ENCODE results near the gene OR10A4.
"Not testable (repeated sequence)": the region's sequence is repeated elsewhere in the genome, so short reads cannot be mapped to it uniquely, and the experiment has no call there.

Gene OR10A4

DNA sequence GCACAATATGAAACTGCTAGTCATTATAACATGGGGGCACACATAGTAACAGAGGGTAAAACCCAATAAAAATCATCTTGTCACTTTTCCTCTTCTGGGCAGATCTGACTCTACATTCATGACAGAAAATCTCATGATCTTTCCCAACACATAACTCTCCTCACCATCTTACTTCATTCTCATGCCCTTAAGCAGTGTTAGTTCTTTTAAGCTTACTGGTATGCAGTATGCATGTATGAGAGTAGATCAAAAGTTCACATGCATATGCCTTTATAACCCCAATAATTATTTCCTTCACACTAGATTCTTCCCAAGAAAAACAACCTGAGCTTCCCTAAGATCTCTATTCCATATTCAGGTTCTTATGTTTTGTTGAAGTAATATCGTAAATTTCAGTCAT is 5.1 kb upstream of the OR10A4 start:
- H3K4me1 ChIP-seq (ENCODE audit: insufficient read depth, low read length): no peaks in the 10 kb centered on the region
- no peak overlapping the region for H3K4me3 ChIP-seq (ENCODE audit: low read length)
- no peak overlapping the region for H2AFZ ChIP-seq (ENCODE audit: low read depth, low read length)
- no peaks in the 10 kb centered on the region for H3K36me3 ChIP-seq (ENCODE audit: insufficient read depth, low read length)
- H3K9me3 ChIP-seq (ENCODE audit: low read length): no peaks in the 10 kb centered on the region
- no peaks in the 10 kb centered on the region for H3K27me3 ChIP-seq (ENCODE audit: insufficient read depth, low read length)

DNA sequence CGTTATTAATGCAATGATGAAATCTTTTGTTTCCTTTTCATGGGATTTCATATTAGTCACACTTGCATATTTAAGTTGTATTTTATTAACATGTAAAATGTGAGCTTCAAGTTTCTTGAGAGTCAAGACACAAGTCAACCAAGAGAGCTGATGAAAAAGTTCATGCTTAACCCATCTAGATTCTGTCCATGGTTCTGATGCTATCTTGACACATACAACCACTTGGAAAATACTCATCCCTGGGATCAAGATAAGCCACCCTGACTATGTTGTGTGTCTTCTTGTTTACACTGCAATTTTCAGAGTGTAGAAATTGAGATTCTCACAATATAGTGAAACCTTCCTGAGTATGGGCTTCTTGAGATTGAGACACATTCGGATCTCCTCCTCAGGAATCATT is 664 bp upstream of the OR10A4 start:
- Histone ChIP-seq H3K4me1 (ENCODE audit: insufficient read depth, low read length) (no peaks in the 10 kb centered on the region), H3K36me3 (ENCODE audit: insufficient read depth, low read length) (no peaks in the 10 kb centered on the region), H3K9me3 (ENCODE audit: low read length) (no peaks in the 10 kb centered on the region), H3K27me3 (ENCODE audit: insufficient read depth, low read length) (no peaks in the 10 kb centered on the region), H2AFZ (ENCODE audit: low read depth, low read length) (no peak overlapping the region), H3K4me3 (ENCODE audit: low read length) (no peak overlapping the region)

DNA sequence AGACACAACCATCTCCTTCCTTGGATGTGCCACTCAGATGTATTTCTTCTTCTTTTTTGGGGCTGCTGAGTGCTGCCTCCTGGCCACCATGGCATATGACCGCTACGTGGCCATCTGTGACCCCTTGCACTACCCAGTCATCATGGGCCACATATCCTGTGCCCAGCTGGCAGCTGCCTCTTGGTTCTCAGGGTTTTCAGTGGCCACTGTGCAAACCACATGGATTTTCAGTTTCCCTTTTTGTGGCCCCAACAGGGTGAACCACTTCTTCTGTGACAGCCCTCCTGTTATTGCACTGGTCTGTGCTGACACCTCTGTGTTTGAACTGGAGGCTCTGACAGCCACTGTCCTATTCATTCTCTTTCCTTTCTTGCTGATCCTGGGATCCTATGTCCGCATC is 489 bp downstream of the OR10A4 start:
- no peak overlapping the region for H3K4me3 ChIP-seq (ENCODE audit: low read length)
- no peak overlapping the region for H2AFZ ChIP-seq (ENCODE audit: low read depth, low read length)
- H3K4me1 ChIP-seq (ENCODE audit: insufficient read depth, low read length): no peaks in the 10 kb centered on the region
- no peaks in the 10 kb centered on the region for H3K36me3 ChIP-seq (ENCODE audit: insufficient read depth, low read length)
- no peaks in the 10 kb centered on the region for H3K9me3 ChIP-seq (ENCODE audit: low read length)
- no peaks in the 10 kb centered on the region for H3K27me3 ChIP-seq (ENCODE audit: insufficient read depth, low read length)

DNA sequence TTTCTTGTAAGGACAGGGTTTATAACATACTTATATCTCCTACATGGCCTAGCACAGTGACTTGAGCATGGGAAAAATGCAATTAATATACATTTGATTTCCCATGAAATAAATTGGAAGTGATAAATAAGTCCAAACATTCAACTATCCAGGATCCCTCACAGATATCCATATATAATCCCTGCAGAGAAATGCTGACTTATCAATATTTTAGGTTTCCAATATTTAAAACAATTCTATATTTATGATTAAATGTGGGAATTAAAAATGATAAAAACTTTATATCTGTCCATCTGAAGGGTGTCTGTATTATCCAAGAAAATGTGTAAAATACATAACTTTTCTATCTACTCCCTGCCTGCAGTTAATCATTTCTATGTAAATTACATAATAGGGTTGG is 6.3 kb downstream of the OR10A4 start:
- H2AFZ ChIP-seq (ENCODE audit: low read depth, low read length): no peak overlapping the region
- no peak overlapping the region for H3K4me3 ChIP-seq (ENCODE audit: low read length)
- no peaks in the 10 kb centered on the region for H3K27me3 ChIP-seq (ENCODE audit: insufficient read depth, low read length)
- no peaks in the 10 kb centered on the region for H3K9me3 ChIP-seq (ENCODE audit: low read length)
- H3K36me3 ChIP-seq (ENCODE audit: insufficient read depth, low read length): no peaks in the 10 kb centered on the region
- no peaks in the 10 kb centered on the region for H3K4me1 ChIP-seq (ENCODE audit: insufficient read depth, low read length)

- H3K27me3 ChIP-seq (ENCODE audit: insufficient read depth, low read length); H3K9me3 ChIP-seq (ENCODE audit: low read length); H2AFZ ChIP-seq (ENCODE audit: low read depth, low read length); H3K4me3 ChIP-seq (ENCODE audit: low read length); H3K4me1 ChIP-seq (ENCODE audit: insufficient read depth, low read length); H3K36me3 ChIP-seq (ENCODE audit: insufficient read depth, low read length): not testable (repeated sequence)
Measured at GRCh38 chr11:6887711-6888110, 11.3 kb downstream of the OR10A4 start.

- Histone ChIP-seq H2AFZ (ENCODE audit: low read depth, low read length) (no peak overlapping the region), H3K4me3 (ENCODE audit: low read length) (no peak overlapping the region), H3K9me3 (ENCODE audit: low read length) (no peaks in the 10 kb centered on the region), H3K4me1 (ENCODE audit: insufficient read depth, low read length) (no peaks in the 10 kb centered on the region), H3K27me3 (ENCODE audit: insufficient read depth, low read length) (no peaks in the 10 kb centered on the region), H3K36me3 (ENCODE audit: insufficient read depth, low read length) (no peaks in the 10 kb centered on the region)
Measured at GRCh38 chr11:6888830-6889229, 12.4 kb downstream of the OR10A4 start.

- Histone ChIP-seq H3K9me3 (ENCODE audit: low read length) (no peaks in the 10 kb centered on the region), H3K27me3 (ENCODE audit: insufficient read depth, low read length) (no peaks in the 10 kb centered on the region), H3K4me1 (ENCODE audit: insufficient read depth, low read length) (no peaks in the 10 kb centered on the region), H3K4me3 (ENCODE audit: low read length) (no peak overlapping the region), H3K36me3 (ENCODE audit: insufficient read depth, low read length) (no peaks in the 10 kb centered on the region), H2AFZ (ENCODE audit: low read depth, low read length) (no peak overlapping the region)
Measured at GRCh38 chr11:6889835-6890234, 13.4 kb downstream of the OR10A4 start.

GRCh38 chr11:6892400-6892799 is 16.0 kb downstream of the OR10A4 start, which contains the start of gene OR2D2:
Gene OR2D2, minus strand, starts transcription at chr11:6892500. Its CDS starts 0 bp downstream, at chr11:6892500.
- Histone ChIP-seq H3K4me1 (ENCODE audit: insufficient read depth, low read length) (no peaks in the 10 kb centered on the region), H2AFZ (ENCODE audit: low read depth, low read length) (no peak within 1 kb of the TSS), H3K36me3 (ENCODE audit: insufficient read depth, low read length) (no peaks in the 10 kb centered on the region), H3K27me3 (ENCODE audit: insufficient read depth, low read length) (no peaks in the 10 kb centered on the region), H3K4me3 (ENCODE audit: low read length) (no peak within 1 kb of the TSS), H3K9me3 (ENCODE audit: low read length) (no peaks in the 10 kb centered on the region)

GRCh38 chr11:6894097-6894496 is 17.7 kb downstream of the OR10A4 start:
- H2AFZ ChIP-seq (ENCODE audit: low read depth, low read length): no peak overlapping the region
- H3K36me3 ChIP-seq (ENCODE audit: insufficient read depth, low read length): no peaks in the 10 kb centered on the region
- no peaks in the 10 kb centered on the region for H3K27me3 ChIP-seq (ENCODE audit: insufficient read depth, low read length)
- no peak overlapping the region for H3K4me3 ChIP-seq (ENCODE audit: low read length)
- H3K4me1 ChIP-seq (ENCODE audit: insufficient read depth, low read length): no peaks in the 10 kb centered on the region
- no peaks in the 10 kb centered on the region for H3K9me3 ChIP-seq (ENCODE audit: low read length)

- H2AFZ ChIP-seq (ENCODE audit: low read depth, low read length): no peak overlapping the region
- H3K4me1 ChIP-seq (ENCODE audit: insufficient read depth, low read length): no peaks in the 10 kb centered on the region
- H3K27me3 ChIP-seq (ENCODE audit: insufficient read depth, low read length): no peaks in the 10 kb centered on the region
- H3K9me3 ChIP-seq (ENCODE audit: low read length): no peaks in the 10 kb centered on the region
- H3K4me3 ChIP-seq (ENCODE audit: low read length): no peak overlapping the region
- no peaks in the 10 kb centered on the region for H3K36me3 ChIP-seq (ENCODE audit: insufficient read depth, low read length)
Measured at GRCh38 chr11:6895010-6895409, 18.6 kb downstream of the OR10A4 start.

- H3K36me3 ChIP-seq (ENCODE audit: insufficient read depth, low read length): no peaks in the 10 kb centered on the region
- no peaks in the 10 kb centered on the region for H3K9me3 ChIP-seq (ENCODE audit: low read length)
- no peaks in the 10 kb centered on the region for H3K27me3 ChIP-seq (ENCODE audit: insufficient read depth, low read length)
- no peak overlapping the region for H2AFZ ChIP-seq (ENCODE audit: low read depth, low read length)
- H3K4me3 ChIP-seq (ENCODE audit: low read length): no peak overlapping the region
- no peaks in the 10 kb centered on the region for H3K4me1 ChIP-seq (ENCODE audit: insufficient read depth, low read length)
Measured at GRCh38 chr11:6898911-6899310, 22.5 kb downstream of the OR10A4 start.

GRCh38 chr11:6900327-6900999 is 24.0 kb downstream of the OR10A4 start:
- Histone ChIP-seq H3K27me3 (ENCODE audit: insufficient read depth, low read length) (no peaks in the 10 kb centered on the region), H3K4me1 (ENCODE audit: insufficient read depth, low read length) (no peaks in the 10 kb centered on the region), H3K9me3 (ENCODE audit: low read length) (no peaks in the 10 kb centered on the region), H3K4me3 (ENCODE audit: low read length) (no peak overlapping the region), H3K36me3 (ENCODE audit: insufficient read depth, low read length) (no peaks in the 10 kb centered on the region), H2AFZ (ENCODE audit: low read depth, low read length) (no peak overlapping the region)

DNA sequence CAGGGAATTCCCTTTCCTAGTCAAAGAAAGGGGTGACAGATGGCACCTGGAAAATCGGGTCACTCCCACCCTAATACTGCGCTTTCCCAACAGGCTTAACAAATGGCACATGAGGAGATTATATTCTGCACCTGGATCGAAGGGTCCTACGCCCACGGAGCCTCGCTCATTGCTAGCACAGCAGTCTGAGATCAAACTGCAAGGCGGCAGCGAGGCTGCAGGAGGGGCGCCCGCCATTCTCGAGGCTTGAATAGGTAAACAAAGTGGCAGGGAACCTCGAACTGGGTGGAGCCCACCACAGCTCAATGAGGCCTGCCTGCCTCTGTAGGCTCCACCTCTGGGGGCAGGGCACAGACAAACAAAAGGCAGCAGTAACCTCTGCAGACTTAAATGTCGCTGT is 28.4 kb downstream of the OR10A4 start:
- not testable (repeated sequence) for H2AFZ ChIP-seq (ENCODE audit: low read depth, low read length); H3K9me3 ChIP-seq (ENCODE audit: low read length); H3K27me3 ChIP-seq (ENCODE audit: insufficient read depth, low read length); H3K4me3 ChIP-seq (ENCODE audit: low read length); H3K36me3 ChIP-seq (ENCODE audit: insufficient read depth, low read length); H3K4me1 ChIP-seq (ENCODE audit: insufficient read depth, low read length)

GRCh38 chr11:6911378-6911777 is 35.0 kb downstream of the OR10A4 start:
- Histone ChIP-seq H3K4me1 (ENCODE audit: insufficient read depth, low read length) (no peaks in the 10 kb centered on the region), H3K36me3 (ENCODE audit: insufficient read depth, low read length) (no peaks in the 10 kb centered on the region), H3K27me3 (ENCODE audit: insufficient read depth, low read length) (no peaks in the 10 kb centered on the region), H3K9me3 (ENCODE audit: low read length) (no peaks in the 10 kb centered on the region), H3K4me3 (ENCODE audit: low read length) (no peak overlapping the region), H2AFZ (ENCODE audit: low read depth, low read length) (no peak overlapping the region)

Data from neuron (in vitro differentiated cells).